Stimulated activated CD4-positive, alpha-beta T cell treated with anti-CD3 and anti-CD28 coated beads, Interleukin-4, amount 100 ng/mL, for 24 hours (primary cell): ENCODE data around the gene CD300A.
A peak's percentile ranks its signal among the peaks of the same experiment; 100 is the strongest.

Source experiments
- DNase-seq: peaks from one replicate; pipeline ENCODE4 v3.0.0-alpha.2; 2020

CD300A gene

GRCh38 chr17:74466111-74466827 is at the start of gene CD300A:
Gene CD300A (plus strand): TSS chr17:74466634. CDS start chr17:74466704, 70 bp downstream.
- DNase-seq: peak; percentile 17

GRCh38 chr17:74417178-74418045 is 49.0 kb upstream of the CD300A start:
- DNase-seq: peak; percentile 11

GRCh38 chr17:74419928-74420411 is 46.5 kb upstream of the CD300A start:
- no peak for DNase-seq

- no peak for DNase-seq
Observed at GRCh38 chr17:74424117-74424516, 42.3 kb upstream of the CD300A start.

- no peak for DNase-seq
Observed at GRCh38 chr17:74424657-74425056, 41.8 kb upstream of the CD300A start.

- no peak for DNase-seq
Observed at GRCh38 chr17:74426551-74427047, 39.8 kb upstream of the CD300A start.

GRCh38 chr17:74427048-74427762 is 39.2 kb upstream of the CD300A start:
- no peak for DNase-seq

- DNase-seq: no peak
Observed at GRCh38 chr17:74427763-74428153, 38.7 kb upstream of the CD300A start.

- DNase-seq: no peak
Observed at GRCh38 chr17:74429604-74430384, 36.6 kb upstream of the CD300A start.

- DNase-seq: no peak
Observed at GRCh38 chr17:74430385-74430705, 36.1 kb upstream of the CD300A start.

GRCh38 chr17:74430706-74431567 is 35.5 kb upstream of the CD300A start:
- no peak for DNase-seq

- DNase-seq: peak; percentile 45
Observed at GRCh38 chr17:74431568-74432423, 34.6 kb upstream of the CD300A start, which contains the start of gene GPRC5C. Gene GPRC5C (plus strand): TSS chr17:74432088. CDS start chr17:74439777, 7,689 bp downstream.

GRCh38 chr17:74432424-74432690 is 34.1 kb upstream of the CD300A start:
- DNase-seq: no peak

GRCh38 chr17:74432766-74433391 is 33.6 kb upstream of the CD300A start:
- no peak for DNase-seq

GRCh38 chr17:74433421-74434121 is 32.9 kb upstream of the CD300A start:
- DNase-seq: no peak

- no peak for DNase-seq
Observed at GRCh38 chr17:74435775-74436359, 30.6 kb upstream of the CD300A start.

- no peak for DNase-seq
Observed at GRCh38 chr17:74437702-74438101, 28.7 kb upstream of the CD300A start.

GRCh38 chr17:74439691-74440567 is 26.5 kb upstream of the CD300A start:
- no peak for DNase-seq
